Measurements from ENCODE around the gene FOXG1. TPM values are rescaled to one million over a fixed set of nuclear protein-coding genes. Genes with fewer than 3 reads are reported as not detected.

FOXG1 gene
- total and polyA plus RNA-seq, 9 of the 15 experiments (the other 6 are each of a cell fraction or from before 2014, with no cell fraction given): 0.56 to 3.7 (median 0.85) TPM

- no peaks in the 10 kb centered on the region for H4K20me1 ChIP-seq (replicated peaks; ENCODE audit: control insufficient read depth, insufficient read depth, low read length)
- ATAC-seq (no peak), DNase-seq (ENCODE audit: extremely low read depth in 1 of 4, low spot score in 3 of 4) (no peak), FAIRE-seq (no peak)
- no peak overlapping the region for H3K4me3 ChIP-seq
- in situ Hi-C loops (cut with MboI) (no loop called here), intact Hi-C loops (cut with micrococcal nuclease) (no loop called here)
- no peaks in the 10 kb centered on the region for H3K9me3 ChIP-seq (replicated peaks; ENCODE audit: control insufficient read depth, insufficient read depth, low read depth, low read length)
- ChIA-PET CTCF (ENCODE audit: low intra/inter-chr PET ratio) (no interaction called here), POLR2A (no interaction called here)
- no peaks in the 10 kb centered on the region for H3K9me1 ChIP-seq (ENCODE audit: control insufficient read depth, insufficient read depth, low read length)
- H3K27me3 ChIP-seq (ENCODE audit: control insufficient read depth in 2 of 2, insufficient read depth in 2 of 2, low read length in 2 of 2): no peaks in the 10 kb centered on the region
- no peak overlapping the region for H2AFZ ChIP-seq (ENCODE audit: low read depth, low read length)
- TF ChIP-seq ZBTB7A (IDR thresholded peaks at IDR 0.05; ENCODE audit: borderline replicate concordance, control insufficient read depth, low read depth, low read length): no peak
- TF ChIP-seq TEAD2 (tag; IDR thresholded peaks at IDR 0.05): no peak
- no peak for TF ChIP-seq ZNF644 (tag; IDR thresholded peaks at IDR 0.05; ENCODE audit: low read depth)
- TF ChIP-seq ZNF444 (CRISPR knock-in tag; IDR thresholded peaks at IDR 0.05): no peak
- TF ChIP-seq HSF4 (CRISPR knock-in tag; IDR thresholded peaks at IDR 0.05; ENCODE audit: borderline replicate concordance): no peak
- TF ChIP-seq TAF15 (IDR thresholded peaks at IDR 0.05; ENCODE audit: low read depth, low read length): no peak
- no peak for TF ChIP-seq ZNF551 (CRISPR knock-in tag; IDR thresholded peaks at IDR 0.05)
- TF ChIP-seq ZNF253 (CRISPR knock-in tag; conservative IDR thresholded peaks at IDR 0.05): no peak
- no peak for TF ChIP-seq SRF (CRISPR knock-in tag; IDR thresholded peaks at IDR 0.05)
- no peak for TF ChIP-seq ZNF140 (CRISPR knock-in tag; IDR thresholded peaks at IDR 0.05)
- TF ChIP-seq CBX5 (IDR thresholded peaks at IDR 0.05; ENCODE audit: borderline replicate concordance, low read depth): no peak
- no peaks in the 10 kb centered on the region for H3K79me2 ChIP-seq (ENCODE audit: control insufficient read depth, insufficient read depth, low read length)
- no peak overlapping the region for H3K27ac ChIP-seq (ENCODE audit: extremely low read depth, low read depth, low read length)
- no TSS peak for BruUV-seq (replicated peaks)
- H3K9ac ChIP-seq (ENCODE audit: insufficient read depth in 1 of 2, low read depth in 2 of 2, low read length in 2 of 2): no peak overlapping the region
- WGBS (ENCODE audit: insufficient coverage, low coverage, missing lambda C conversion rate): 0% methylated on average over 4 of the region's 4 CpGs
- no peaks in the 10 kb centered on the region for H3K4me1 ChIP-seq (replicated peaks in 1 of 2; ENCODE audit: control insufficient read depth in 2 of 2, insufficient read depth in 2 of 2, low read length in 2 of 2)
- H3K36me3 ChIP-seq (ENCODE audit: control insufficient read depth, insufficient read depth, low read length): no peaks in the 10 kb centered on the region
- H3K4me2 ChIP-seq (ENCODE audit: insufficient read depth, low read length): no peak overlapping the region
These were observed 17.1 kb downstream of the FOXG1 start for GRCh38 chr14:28783664-28784063.
